Measurements from ENCODE around the gene MR1. TPM values are rescaled to one million over a fixed set of nuclear protein-coding genes. Genes with fewer than 3 reads are reported as not detected.

MR1 gene
- total RNA-seq, 1 donor: 35.8 TPM

DNA sequence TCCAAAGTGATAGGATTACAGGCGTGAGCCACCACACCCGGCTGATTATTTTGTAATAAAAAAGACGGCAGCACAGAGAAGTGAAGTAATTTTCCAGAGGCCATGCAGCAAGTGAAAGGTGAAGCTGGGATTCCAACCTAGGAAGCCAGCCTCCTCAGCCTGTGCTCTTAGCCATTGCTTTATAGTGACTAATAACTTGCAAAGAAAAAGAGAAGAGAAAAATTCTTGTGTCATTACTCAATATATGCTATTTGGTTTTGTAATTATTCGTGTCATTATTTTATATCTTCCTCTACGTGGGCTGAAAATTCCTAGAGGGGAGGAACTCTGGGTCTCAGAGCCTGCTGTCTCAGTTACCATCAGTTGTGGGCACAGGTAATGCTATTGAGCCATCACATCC, 53.1 kb downstream of the MR1 start:
- TF ChIP-seq, protein P1, sequence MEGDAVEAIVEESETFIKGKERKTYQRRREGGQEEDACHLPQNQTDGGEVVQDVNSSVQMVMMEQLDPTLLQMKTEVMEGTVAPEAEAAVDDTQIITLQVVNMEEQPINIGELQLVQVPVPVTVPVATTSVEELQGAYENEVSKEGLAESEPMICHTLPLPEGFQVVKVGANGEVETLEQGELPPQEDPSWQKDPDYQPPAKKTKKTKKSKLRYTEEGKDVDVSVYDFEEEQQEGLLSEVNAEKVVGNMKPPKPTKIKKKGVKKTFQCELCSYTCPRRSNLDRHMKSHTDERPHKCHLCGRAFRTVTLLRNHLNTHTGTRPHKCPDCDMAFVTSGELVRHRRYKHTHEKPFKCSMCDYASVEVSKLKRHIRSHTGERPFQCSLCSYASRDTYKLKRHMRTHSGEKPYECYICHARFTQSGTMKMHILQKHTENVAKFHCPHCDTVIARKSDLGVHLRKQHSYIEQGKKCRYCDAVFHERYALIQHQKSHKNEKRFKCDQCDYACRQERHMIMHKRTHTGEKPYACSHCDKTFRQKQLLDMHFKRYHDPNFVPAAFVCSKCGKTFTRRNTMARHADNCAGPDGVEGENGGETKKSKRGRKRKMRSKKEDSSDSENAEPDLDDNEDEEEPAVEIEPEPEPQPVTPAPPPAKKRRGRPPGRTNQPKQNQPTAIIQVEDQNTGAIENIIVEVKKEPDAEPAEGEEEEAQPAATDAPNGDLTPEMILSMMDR (IDR thresholded peaks at IDR 0.05; ENCODE audit: insufficient read depth, low read depth, low read length): no peak
- H3K4me3 ChIP-seq (ENCODE audit: low read depth, low read length): no peak overlapping the region
- peak; percentile 63 for DNase-seq (ENCODE audit: low read depth)

DNA sequence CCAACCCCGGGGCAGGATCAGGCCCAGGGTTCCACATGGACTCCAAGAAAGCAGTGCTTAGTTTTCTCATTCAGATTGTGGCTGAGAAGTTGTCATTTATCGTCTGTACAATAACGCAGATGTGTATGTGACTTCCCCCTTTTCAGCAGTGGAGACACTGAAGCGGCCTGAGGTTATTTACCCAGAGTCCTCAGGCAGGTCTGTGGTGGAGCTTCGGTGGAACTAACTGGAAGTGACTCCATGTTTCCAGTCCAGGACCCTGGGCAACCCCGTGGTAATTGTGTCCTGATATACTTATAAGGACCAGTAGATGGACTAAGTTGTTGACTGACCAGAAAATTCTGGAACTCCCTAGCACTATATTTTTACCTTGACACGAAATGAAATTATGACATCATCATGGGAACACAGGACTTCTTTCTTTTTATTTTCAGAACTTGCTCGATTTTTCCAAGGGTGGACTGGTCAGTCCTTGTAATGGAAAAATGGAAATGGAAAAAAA, 53.7 kb downstream of the MR1 start:
- no peak overlapping the region for H3K4me3 ChIP-seq (ENCODE audit: low read depth, low read length)
- DNase-seq (ENCODE audit: low read depth): no peak

DNA sequence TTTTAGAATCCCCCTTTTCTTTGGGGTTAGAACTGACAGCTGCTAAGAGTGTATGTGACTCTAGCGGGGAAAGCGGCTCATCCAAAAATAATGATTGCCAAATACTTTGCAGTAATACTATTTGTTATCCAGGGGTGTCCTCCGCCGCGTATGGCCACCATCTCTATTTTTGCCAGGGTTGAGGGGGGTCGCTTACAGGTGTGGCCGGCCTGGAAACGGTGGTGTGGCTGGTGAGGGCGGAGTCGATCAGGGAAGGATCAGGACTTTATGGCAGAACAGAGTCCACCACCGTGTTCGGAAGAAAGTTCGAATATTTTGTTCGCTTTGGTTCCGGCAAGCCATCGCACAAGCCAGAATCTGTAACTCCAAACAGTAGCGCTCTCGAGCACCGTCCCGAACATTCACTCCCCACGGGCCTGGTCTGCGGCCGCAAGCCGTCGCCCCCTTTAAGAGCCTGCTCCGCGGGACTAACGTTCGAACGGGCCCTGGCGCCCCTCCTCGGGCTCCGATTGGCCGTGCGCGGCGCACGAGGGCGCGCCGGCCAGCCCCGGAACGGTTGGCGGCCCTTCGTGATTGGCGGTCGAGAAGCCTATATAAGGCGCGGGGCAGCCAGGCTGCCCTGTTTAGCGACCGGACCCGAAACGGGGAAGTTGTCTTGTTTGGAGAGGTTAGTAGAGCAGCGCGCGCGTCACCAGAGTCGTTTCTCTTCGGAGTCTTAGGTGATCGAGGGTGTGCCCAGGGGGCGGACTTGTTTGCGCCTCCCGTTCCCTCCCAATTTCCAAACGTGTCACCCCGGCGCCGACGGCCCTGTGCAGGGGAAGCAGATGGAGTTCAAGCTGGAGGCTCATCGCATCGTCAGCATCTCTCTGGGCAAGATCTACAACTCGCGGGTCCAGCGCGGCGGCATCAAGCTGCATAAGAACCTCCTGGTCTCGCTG, 54.6 kb downstream of the MR1 start, which contains the start of gene IER5:
IER5 (plus strand) TSS at position 622 of the 938 bp plus-strand sequence; CDS start at position 825, 203 bp downstream.
- TF ChIP-seq, protein P1 (IDR thresholded peaks at IDR 0.05; ENCODE audit: insufficient read depth, low read depth, low read length): no peak
- DNase-seq (ENCODE audit: low read depth): peak; percentile 97

More for the DNA sequence above, 53.7 kb downstream of the MR1 start:
- TF ChIP-seq, protein P1 (IDR thresholded peaks at IDR 0.05; ENCODE audit: insufficient read depth, low read depth, low read length): no peak

DNA sequence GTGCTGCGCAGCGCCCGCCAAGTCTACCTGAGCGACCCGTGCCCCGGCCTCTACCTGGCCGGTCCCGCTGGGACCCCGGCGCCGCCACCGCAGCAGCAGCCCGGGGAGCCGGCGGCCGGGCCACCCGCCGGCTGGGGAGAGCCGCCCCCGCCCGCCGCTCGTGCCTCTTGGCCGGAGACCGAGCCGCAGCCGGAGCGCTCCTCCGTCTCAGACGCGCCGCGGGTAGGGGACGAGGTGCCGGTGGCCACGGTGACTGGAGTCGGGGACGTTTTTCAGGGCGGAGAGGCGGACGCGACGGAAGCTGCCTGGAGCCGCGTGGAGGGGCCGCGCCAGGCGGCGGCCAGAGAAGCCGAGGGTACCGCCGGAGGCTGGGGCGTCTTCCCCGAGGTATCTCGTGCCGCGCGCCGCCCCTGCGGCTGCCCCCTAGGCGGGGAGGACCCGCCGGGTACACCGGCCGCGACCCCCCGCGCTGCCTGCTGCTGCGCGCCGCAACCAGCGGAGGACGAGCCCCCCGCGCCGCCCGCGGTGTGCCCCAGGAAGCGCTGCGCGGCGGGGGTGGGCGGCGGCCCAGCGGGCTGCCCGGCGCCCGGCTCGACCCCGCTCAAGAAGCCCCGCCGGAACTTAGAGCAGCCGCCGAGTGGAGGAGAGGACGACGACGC, 55.4 kb downstream of the MR1 start:
- TF ChIP-seq, protein P1 (IDR thresholded peaks at IDR 0.05; ENCODE audit: insufficient read depth, low read depth, low read length): no peak
- no peak for DNase-seq (ENCODE audit: low read depth)
- peak overlapping the region; percentile 75 for H3K4me3 ChIP-seq (ENCODE audit: low read depth, low read length)

More for the DNA sequence above, 54.6 kb downstream of the MR1 start, which contains the start of gene IER5:
- H3K4me3 ChIP-seq (ENCODE audit: low read depth, low read length): peak within 1 kb of the TSS; percentile 75

DNA sequence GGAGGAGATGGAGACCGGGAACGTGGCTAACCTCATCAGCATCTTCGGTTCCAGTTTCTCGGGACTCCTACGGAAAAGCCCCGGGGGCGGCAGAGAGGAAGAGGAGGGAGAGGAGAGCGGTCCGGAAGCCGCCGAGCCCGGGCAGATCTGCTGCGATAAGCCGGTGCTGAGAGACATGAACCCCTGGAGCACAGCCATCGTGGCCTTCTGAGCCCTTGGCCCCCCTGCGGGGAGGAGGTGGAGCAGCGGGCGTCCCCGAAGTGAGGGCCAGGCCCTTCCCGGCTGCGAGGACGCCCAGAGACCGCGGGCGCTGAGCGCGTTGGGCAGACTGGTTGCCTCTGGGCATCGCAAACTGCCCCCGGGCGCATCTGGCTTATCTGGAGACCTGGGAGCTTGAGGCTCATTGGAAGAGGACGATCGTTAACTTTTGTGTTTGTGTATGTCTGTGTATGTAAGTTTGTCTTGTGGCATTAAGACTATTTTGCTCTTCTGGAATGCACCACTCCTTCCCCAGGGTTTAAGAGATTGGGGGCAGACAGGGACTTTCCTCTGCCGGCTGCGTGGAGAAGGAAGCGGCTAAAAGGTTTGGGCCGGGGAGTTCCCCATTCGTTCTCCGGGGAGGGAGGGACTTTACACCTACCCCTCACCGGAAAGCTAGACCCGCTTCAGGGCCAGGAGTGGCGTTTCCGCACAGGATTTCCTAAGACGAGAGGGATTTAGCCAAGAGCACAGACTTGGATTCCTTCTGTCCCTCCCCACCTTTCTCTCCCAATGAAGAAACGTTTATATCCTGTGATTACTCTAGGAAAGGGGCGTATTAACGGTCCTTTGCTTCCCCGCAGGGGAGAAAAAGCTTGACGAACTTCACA, 56.1 kb downstream of the MR1 start:
- peak; percentile 78 for DNase-seq (ENCODE audit: low read depth)
- H3K4me3 ChIP-seq (ENCODE audit: low read depth, low read length): peak overlapping the region; percentile 75

More for the DNA sequence above, 56.1 kb downstream of the MR1 start:
- TF ChIP-seq, protein P1 (IDR thresholded peaks at IDR 0.05; ENCODE audit: insufficient read depth, low read depth, low read length): no peak
